ENCODE results near the gene EIF2B1.

EIF2B1 gene

DNA sequence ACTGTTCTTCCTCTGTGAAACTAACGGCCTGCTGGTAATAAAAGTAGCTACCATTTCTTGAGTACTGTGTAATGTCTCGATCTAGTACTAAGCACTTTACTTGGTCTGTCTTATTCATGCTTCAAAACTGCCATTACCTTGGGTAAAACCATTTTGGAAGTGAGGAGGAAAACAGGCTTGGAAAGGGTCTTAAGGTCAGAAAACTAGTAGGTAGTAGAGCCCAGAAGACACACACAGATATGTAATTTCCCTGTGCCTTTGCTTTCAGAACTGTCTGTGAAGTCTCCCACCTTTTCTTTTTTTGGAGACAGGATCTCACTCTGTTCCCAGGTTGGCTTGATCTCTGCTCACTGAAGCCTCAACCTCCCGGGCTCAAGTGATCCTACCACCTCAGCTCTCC lies 35.0 kb downstream of the EIF2B1 start:
- no peak for ATAC-seq
- no peak for TF ChIP-seq ZC3H10 (CRISPR knock-in tag; IDR thresholded peaks at IDR 0.05)
- TF ChIP-seq, protein P1, sequence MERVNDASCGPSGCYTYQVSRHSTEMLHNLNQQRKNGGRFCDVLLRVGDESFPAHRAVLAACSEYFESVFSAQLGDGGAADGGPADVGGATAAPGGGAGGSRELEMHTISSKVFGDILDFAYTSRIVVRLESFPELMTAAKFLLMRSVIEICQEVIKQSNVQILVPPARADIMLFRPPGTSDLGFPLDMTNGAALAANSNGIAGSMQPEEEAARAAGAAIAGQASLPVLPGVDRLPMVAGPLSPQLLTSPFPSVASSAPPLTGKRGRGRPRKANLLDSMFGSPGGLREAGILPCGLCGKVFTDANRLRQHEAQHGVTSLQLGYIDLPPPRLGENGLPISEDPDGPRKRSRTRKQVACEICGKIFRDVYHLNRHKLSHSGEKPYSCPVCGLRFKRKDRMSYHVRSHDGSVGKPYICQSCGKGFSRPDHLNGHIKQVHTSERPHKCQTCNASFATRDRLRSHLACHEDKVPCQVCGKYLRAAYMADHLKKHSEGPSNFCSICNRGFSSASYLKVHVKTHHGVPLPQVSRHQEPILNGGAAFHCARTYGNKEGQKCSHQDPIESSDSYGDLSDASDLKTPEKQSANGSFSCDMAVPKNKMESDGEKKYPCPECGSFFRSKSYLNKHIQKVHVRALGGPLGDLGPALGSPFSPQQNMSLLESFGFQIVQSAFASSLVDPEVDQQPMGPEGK (CRISPR knock-in tag; IDR thresholded peaks at IDR 0.05; ENCODE audit: borderline replicate concordance): no peak

DNA sequence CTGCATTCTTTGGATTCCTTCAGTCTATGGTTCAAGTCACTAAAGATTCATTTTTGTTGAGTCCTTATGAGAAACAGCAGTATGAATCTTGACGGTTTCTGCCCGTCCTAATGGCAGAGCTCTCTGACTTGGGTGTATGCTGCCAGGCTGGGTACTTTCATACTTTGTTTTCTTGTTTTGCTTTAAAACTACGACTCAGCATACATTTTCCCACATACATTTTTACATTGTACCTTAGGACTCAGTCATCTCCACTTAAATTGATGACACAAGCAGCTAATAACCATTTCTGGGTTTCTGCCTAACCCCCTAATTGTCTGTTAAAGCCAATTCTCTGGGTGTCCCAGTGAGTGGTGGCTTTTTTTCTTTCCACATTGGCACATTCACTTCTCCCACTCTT lies 36.4 kb downstream of the EIF2B1 start:
- TF ChIP-seq ZFP3 (CRISPR knock-in tag; IDR thresholded peaks at IDR 0.05) (no peak), OSR1 (CRISPR knock-in tag; IDR thresholded peaks at IDR 0.05) (no peak), ZNF8 (CRISPR knock-in tag; IDR thresholded peaks at IDR 0.05) (no peak), ZNF70 (CRISPR knock-in tag; IDR thresholded peaks at IDR 0.05) (no peak), CSDC2 (CRISPR knock-in tag; IDR thresholded peaks at IDR 0.05) (no peak), PPARA (CRISPR knock-in tag; IDR thresholded peaks at IDR 0.05; ENCODE audit: borderline replicate concordance) (no peak), GLIS3 (CRISPR knock-in tag; IDR thresholded peaks at IDR 0.05) (no peak), ARNTL (CRISPR knock-in tag; IDR thresholded peaks at IDR 0.05; ENCODE audit: borderline replicate concordance, low read depth) (no peak), ZNF565 (CRISPR knock-in tag; conservative IDR thresholded peaks at IDR 0.05; ENCODE audit: low read depth) (no peak), TCF4 (CRISPR knock-in tag; IDR thresholded peaks at IDR 0.05; ENCODE audit: borderline replicate concordance) (no peak), ISL1 (CRISPR knock-in tag; IDR thresholded peaks at IDR 0.05) (no peak), ZFP30 (CRISPR knock-in tag; IDR thresholded peaks at IDR 0.05) (no peak), SNAI2 (CRISPR knock-in tag; IDR thresholded peaks at IDR 0.05) (no peak), ESRRG (CRISPR knock-in tag; IDR thresholded peaks at IDR 0.05) (no peak)
- TF ChIP-seq, protein P2, sequence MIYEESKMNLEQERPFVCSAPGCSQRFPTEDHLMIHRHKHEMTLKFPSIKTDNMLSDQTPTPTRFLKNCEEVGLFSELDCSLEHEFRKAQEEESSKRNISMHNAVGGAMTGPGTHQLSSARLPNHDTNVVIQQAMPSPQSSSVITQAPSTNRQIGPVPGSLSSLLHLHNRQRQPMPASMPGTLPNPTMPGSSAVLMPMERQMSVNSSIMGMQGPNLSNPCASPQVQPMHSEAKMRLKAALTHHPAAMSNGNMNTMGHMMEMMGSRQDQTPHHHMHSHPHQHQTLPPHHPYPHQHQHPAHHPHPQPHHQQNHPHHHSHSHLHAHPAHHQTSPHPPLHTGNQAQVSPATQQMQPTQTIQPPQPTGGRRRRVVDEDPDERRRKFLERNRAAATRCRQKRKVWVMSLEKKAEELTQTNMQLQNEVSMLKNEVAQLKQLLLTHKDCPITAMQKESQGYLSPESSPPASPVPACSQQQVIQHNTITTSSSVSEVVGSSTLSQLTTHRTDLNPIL (CRISPR knock-in tag; IDR thresholded peaks at IDR 0.05; ENCODE audit: low read depth): no peak
- TF ChIP-seq, protein P1 (CRISPR knock-in tag; IDR thresholded peaks at IDR 0.05; ENCODE audit: borderline replicate concordance): no peak
- TF ChIP-seq, protein P3, sequence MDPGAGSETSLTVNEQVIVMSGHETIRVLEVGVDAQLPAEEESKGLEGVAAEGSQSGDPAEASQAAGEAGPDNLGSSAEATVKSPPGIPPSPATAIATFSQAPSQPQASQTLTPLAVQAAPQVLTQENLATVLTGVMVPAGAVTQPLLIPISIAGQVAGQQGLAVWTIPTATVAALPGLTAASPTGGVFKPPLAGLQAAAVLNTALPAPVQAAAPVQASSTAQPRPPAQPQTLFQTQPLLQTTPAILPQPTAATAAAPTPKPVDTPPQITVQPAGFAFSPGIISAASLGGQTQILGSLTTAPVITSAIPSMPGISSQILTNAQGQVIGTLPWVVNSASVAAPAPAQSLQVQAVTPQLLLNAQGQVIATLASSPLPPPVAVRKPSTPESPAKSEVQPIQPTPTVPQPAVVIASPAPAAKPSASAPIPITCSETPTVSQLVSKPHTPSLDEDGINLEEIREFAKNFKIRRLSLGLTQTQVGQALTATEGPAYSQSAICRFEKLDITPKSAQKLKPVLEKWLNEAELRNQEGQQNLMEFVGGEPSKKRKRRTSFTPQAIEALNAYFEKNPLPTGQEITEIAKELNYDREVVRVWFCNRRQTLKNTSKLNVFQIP (CRISPR knock-in tag; IDR thresholded peaks at IDR 0.05; ENCODE audit: borderline replicate concordance, low read depth): no peak
- TF ChIP-seq, protein P4, sequence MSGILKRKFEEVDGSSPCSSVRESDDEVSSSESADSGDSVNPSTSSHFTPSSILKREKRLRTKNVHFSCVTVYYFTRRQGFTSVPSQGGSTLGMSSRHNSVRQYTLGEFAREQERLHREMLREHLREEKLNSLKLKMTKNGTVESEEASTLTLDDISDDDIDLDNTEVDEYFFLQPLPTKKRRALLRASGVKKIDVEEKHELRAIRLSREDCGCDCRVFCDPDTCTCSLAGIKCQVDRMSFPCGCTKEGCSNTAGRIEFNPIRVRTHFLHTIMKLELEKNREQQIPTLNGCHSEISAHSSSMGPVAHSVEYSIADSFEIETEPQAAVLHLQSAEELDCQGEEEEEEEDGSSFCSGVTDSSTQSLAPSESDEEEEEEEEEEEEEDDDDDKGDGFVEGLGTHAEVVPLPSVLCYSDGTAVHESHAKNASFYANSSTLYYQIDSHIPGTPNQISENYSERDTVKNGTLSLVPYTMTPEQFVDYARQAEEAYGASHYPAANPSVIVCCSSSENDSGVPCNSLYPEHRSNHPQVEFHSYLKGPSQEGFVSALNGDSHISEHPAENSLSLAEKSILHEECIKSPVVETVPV (CRISPR knock-in tag; IDR thresholded peaks at IDR 0.05): no peak
- TF ChIP-seq, protein P5, sequence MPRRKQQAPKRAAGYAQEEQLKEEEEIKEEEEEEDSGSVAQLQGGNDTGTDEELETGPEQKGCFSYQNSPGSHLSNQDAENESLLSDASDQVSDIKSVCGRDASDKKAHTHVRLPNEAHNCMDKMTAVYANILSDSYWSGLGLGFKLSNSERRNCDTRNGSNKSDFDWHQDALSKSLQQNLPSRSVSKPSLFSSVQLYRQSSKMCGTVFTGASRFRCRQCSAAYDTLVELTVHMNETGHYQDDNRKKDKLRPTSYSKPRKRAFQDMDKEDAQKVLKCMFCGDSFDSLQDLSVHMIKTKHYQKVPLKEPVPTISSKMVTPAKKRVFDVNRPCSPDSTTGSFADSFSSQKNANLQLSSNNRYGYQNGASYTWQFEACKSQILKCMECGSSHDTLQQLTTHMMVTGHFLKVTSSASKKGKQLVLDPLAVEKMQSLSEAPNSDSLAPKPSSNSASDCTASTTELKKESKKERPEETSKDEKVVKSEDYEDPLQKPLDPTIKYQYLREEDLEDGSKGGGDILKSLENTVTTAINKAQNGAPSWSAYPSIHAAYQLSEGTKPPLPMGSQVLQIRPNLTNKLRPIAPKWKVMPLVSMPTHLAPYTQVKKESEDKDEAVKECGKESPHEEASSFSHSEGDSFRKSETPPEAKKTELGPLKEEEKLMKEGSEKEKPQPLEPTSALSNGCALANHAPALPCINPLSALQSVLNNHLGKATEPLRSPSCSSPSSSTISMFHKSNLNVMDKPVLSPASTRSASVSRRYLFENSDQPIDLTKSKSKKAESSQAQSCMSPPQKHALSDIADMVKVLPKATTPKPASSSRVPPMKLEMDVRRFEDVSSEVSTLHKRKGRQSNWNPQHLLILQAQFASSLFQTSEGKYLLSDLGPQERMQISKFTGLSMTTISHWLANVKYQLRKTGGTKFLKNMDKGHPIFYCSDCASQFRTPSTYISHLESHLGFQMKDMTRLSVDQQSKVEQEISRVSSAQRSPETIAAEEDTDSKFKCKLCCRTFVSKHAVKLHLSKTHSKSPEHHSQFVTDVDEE (CRISPR knock-in tag; IDR thresholded peaks at IDR 0.05): no peak
- ATAC-seq: no peak

DNA sequence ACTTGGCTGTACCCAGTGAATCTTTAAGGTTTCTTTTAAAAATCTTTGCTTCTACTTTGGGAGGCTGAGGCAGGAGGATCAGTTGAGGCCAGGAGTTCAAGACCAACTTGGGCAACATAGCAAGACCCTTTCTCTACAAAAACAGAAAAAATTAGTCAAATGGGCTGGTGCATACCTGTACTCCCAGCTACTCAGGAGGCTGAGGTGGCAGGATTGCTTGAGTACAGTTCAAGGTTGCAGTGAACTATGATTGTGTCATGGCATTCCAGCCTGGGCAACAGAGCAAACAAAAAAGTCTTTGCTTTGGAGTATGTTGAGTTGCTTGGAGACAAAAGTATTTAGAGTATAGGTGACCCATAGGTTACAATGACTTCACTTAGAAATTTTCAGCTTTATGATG lies 37.8 kb downstream of the EIF2B1 start:
- TF ChIP-seq, protein P2 (CRISPR knock-in tag; IDR thresholded peaks at IDR 0.05; ENCODE audit: low read depth): no peak
- TF ChIP-seq GLIS3 (CRISPR knock-in tag; IDR thresholded peaks at IDR 0.05) (no peak), PPARA (CRISPR knock-in tag; IDR thresholded peaks at IDR 0.05; ENCODE audit: borderline replicate concordance) (no peak), ZNF70 (CRISPR knock-in tag; IDR thresholded peaks at IDR 0.05) (no peak), ESRRG (CRISPR knock-in tag; IDR thresholded peaks at IDR 0.05) (no peak), SNAI2 (CRISPR knock-in tag; IDR thresholded peaks at IDR 0.05) (no peak)
- TF ChIP-seq, protein P3 (CRISPR knock-in tag; IDR thresholded peaks at IDR 0.05; ENCODE audit: borderline replicate concordance, low read depth): no peak
- ATAC-seq: no peak
